GM10248 (cell line): ENCODE results near the gene FBXL2.

Experiments used
- CTCF ChIA-PET: fragments of 300-600 bp; sonication (Branson Sonifier 250); formaldehyde crosslinking; extraction: SDS; loops from one replicate; lab custom pipeline; 2021; ENCODE audit warnings: antibody characterized with exemption; lab: Yijun Ruan, JAX
- POLR2A ChIA-PET: fragments of 350-650 bp; sonication (Branson Sonifier 250); formaldehyde crosslinking; extraction: SDS; loops from one replicate; lab custom pipeline; 2020; ENCODE audit warnings: antibody characterized with exemption; lab: Yijun Ruan, JAX
- DNase-seq: peaks from one replicate; pipeline ENCODE4 v3.0.0; 2012; ENCODE audit errors: extremely low spot score
- CTCF ChIP-seq: IDR thresholded peaks from 2 replicates; pipeline ENCODE4 v1.5.1; 2012; ENCODE audit warnings: mild to moderate bottlenecking, low read depth; ENCODE audit errors: extremely low read depth, missing control alignments, control extremely low read depth

FBXL2 gene

GRCh38 chr3:33417066-33417673 lies 139.9 kb downstream of the FBXL2 start:
- CTCF ChIA-PET: interaction anchor here (1.5 kb wide), 1 partner anchor 10 kb away, joined by 5 read pairs; no protein-coding TSS in a partner anchor

DNA sequence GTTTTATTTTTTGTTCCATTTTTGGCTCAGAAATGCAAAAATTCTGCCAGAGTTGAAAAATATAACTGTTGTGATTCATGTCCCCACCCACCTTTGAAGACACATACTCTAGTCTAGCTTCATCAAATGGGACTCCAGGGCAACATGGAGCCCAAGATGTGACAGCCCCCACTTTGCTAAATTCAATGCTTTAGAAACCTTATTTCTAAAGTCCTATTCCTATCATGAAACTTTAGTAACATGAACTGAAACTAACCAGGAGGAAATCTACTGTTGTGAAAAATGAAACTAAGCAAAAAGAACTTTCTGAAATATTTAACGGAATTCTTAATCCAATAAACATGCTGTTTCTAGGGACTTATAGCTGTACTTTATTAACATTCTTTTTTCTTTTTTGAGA lies 142.7 kb downstream of the FBXL2 start:
- ChIA-PET CTCF (interaction anchor here (1.4 kb wide), 2 partner anchors 19 to 22 kb away, joined by 3 to 4 read pairs; no protein-coding TSS in a partner anchor), POLR2A (interaction anchor here (0.7 kb wide), 1 partner anchor 240 kb away, joined by 4 read pairs; no protein-coding TSS in a partner anchor)
- TF ChIP-seq CTCF: no peak
- no peak for DNase-seq

More at GRCh38 chr3:33417066-33417673, 139.9 kb downstream of the FBXL2 start:
- POLR2A ChIA-PET: no interaction called here
- no peak for TF ChIP-seq CTCF
- no peak for DNase-seq

DNA sequence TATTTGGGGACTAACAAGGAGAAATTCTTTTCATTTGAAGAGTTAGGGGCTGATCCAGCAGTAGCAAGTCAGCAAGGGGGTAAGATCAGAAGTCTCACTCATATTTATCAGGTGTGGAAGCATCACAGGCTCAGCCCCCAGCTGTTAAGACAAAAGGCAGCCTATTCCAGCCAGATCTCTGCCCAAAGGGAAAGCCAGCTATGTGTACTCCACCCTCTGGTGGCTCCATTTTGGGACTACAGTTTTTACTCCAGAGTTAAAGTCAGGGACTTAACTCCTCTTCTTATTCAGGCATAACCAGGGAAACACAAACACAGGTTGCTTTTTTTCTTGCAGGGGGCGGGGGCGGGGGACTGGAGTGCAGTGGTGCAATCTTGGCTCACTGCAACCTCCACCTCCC lies 143.7 kb downstream of the FBXL2 start:
- CTCF ChIA-PET: interaction anchor here (1.4 kb wide), 1 partner anchor 21 kb away, joined by 3 read pairs; no protein-coding TSS in a partner anchor

DNA sequence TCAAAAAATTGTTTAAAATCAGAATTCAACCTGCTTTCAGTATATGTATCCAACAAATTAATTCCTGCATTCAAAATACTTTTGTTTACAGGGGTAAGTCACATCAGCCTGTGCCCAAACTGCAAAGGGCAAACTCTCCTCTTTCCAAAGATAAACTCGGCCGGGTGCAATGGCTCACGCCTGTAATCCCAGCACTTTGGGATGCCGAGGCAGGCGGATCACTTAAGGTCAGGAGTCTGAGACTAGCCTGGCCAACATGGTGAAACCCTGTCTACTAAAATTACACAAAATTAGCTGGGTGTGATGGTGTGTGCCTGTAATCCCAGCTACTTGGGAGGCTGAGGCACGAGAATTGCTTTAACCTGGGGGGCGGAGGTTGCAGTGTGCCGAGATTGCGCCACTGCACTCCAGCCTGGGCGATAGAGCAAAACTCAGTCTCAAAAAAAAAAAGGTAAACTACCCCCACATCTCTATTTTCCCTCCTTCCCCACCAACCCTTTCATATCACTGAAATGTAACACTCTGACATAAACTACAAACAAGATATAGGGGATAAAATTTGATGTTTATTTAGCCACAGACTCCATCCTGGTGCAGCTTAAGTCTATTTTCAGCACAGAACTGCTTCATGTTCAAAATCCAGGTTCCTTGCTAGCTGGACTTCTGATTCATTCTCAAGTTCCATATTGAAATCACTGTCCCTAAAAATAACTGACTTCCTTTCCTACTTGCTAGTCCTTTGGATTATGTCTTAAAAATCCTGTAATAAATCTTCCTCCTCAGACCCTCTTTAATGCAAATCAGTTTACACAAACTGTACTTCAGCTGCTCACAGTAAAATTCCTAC lies 147.6 kb downstream of the FBXL2 start:
- ChIA-PET POLR2A (no interaction called here), CTCF (interaction anchor here (1.1 kb wide), 1 partner anchor 10 kb away, joined by 4 read pairs; no protein-coding TSS in a partner anchor)
- no peak for TF ChIP-seq CTCF
- DNase-seq: no peak

More for the DNA sequence above, 143.7 kb downstream of the FBXL2 start:
- no peak for TF ChIP-seq CTCF
- no peak for DNase-seq
- POLR2A ChIA-PET: no interaction called here

DNA sequence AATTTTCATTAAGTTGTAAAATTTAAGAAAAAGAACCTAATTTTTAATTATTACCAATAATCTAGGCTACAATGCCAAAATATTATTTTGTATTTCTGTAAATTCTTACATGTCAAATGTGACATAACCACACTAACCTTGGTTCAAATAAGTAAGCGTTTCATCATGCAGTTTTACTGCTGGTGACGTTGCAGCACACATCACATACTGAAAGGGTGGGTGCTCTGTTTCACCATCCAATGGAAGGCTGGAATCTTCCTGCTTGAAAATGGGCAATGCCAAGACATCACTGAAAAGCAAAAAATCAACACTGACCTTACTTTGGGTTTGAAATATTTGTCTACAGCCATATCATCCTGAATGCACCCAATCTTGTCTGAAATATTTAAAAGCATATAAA lies 148.2 kb downstream of the FBXL2 start:
- CTCF ChIA-PET: interaction anchor here (1.1 kb wide), 1 partner anchor 9 kb away, joined by 4 read pairs; no protein-coding TSS in a partner anchor
- POLR2A ChIA-PET: no interaction called here
- no peak for TF ChIP-seq CTCF
- DNase-seq: no peak

GRCh38 chr3:33426068-33426467 lies 148.8 kb downstream of the FBXL2 start:
- DNase-seq: no peak
- ChIA-PET CTCF (interaction anchor here (1.1 to 1.2 kb wide), 2 partner anchors 8 to 13 kb away, joined by 4 to 6 read pairs; no protein-coding TSS in a partner anchor), POLR2A (no interaction called here)
- TF ChIP-seq CTCF: no peak
